GM19438 (cell line): ENCODE results near the gene SPATA31C1.
"Not testable (repeated sequence)": the region's sequence is repeated elsewhere in the genome, so short reads cannot be mapped to it uniquely, and the experiment has no call there.

ENCODE experiments used
- ATAC-seq: cut with Tn5 transposase; IDR thresholded peaks from one replicate; pipeline ENCODE4 v1.9.1; 2021; ENCODE audit warnings: low read depth; ENCODE audit not compliant: unreplicated experiment

The SPATA31C1 gene

GRCh38 chr9:87886210-87886932 lies 31.4 kb upstream of the SPATA31C1 start:
- ATAC-seq = no peak

- ATAC-seq = no peak
Measured at GRCh38 chr9:87886933-87887505, 30.7 kb upstream of the SPATA31C1 start.

- no peak for ATAC-seq
Measured at GRCh38 chr9:87887661-87888480, 29.9 kb upstream of the SPATA31C1 start.

GRCh38 chr9:87888501-87888900 lies 29.3 kb upstream of the SPATA31C1 start:
- ATAC-seq = no peak

GRCh38 chr9:87889065-87889881 lies 28.5 kb upstream of the SPATA31C1 start:
- no peak for ATAC-seq

- ATAC-seq = no peak
Measured at GRCh38 chr9:87889882-87890252, 27.9 kb upstream of the SPATA31C1 start.

- no peak for ATAC-seq
Measured at GRCh38 chr9:87890837-87891236, 26.9 kb upstream of the SPATA31C1 start.

GRCh38 chr9:87891754-87892153 lies 26.0 kb upstream of the SPATA31C1 start:
- ATAC-seq = no peak

- ATAC-seq = no peak
Measured at GRCh38 chr9:87892956-87893355, 24.8 kb upstream of the SPATA31C1 start.

- no peak for ATAC-seq
Measured at GRCh38 chr9:87894998-87895625, 22.6 kb upstream of the SPATA31C1 start.

- ATAC-seq = no peak
Measured at GRCh38 chr9:87896891-87897290, 20.9 kb upstream of the SPATA31C1 start.

- no peak for ATAC-seq
Measured at GRCh38 chr9:87898151-87898550, 19.6 kb upstream of the SPATA31C1 start.

GRCh38 chr9:87902371-87902770 lies 15.4 kb upstream of the SPATA31C1 start:
- ATAC-seq = not testable (repeated sequence)

GRCh38 chr9:87909310-87910041 lies 8.3 kb upstream of the SPATA31C1 start:
- ATAC-seq = no peak

- ATAC-seq = no peak
Measured at GRCh38 chr9:87910821-87911220, 6.9 kb upstream of the SPATA31C1 start.

- not testable (repeated sequence) for ATAC-seq
Measured at GRCh38 chr9:87919013-87919412, 1.3 kb downstream of the SPATA31C1 start.

- not testable (repeated sequence) for ATAC-seq
Measured at GRCh38 chr9:87921561-87921960, 3.8 kb downstream of the SPATA31C1 start.

GRCh38 chr9:87923012-87923411 lies 5.2 kb downstream of the SPATA31C1 start:
- not testable (repeated sequence) for ATAC-seq

GRCh38 chr9:87924851-87925250 lies 7.1 kb downstream of the SPATA31C1 start:
- ATAC-seq = not testable (repeated sequence)

- ATAC-seq = not testable (repeated sequence)
Measured at GRCh38 chr9:87929152-87929551, 11.4 kb downstream of the SPATA31C1 start.
